Glutamatergic neuron (in vitro differentiated cells): ENCODE results near the gene N4BP2. TPM values are rescaled to one million over a fixed set of nuclear protein-coding genes. Genes with fewer than 3 reads are reported as not detected.

Source experiments
- DNase-seq: peaks from one replicate; pipeline ENCODE4 v3.0.0; 2022
- H3K27ac Mint-ChIP-seq: one replicate; pipeline ENCODE4 v1.8.0; 2020; ENCODE audit warnings: mild to moderate bottlenecking, mixed read lengths, inconsistent platforms; ENCODE audit not compliant: unreplicated experiment
- H3K27me3 Mint-ChIP-seq: one replicate; pipeline ENCODE4 v1.8.0; 2020; ENCODE audit warnings: mild to moderate bottlenecking, moderate library complexity, mixed read lengths, inconsistent platforms; ENCODE audit not compliant: unreplicated experiment
- H3K36me3 Mint-ChIP-seq: one replicate; pipeline ENCODE4 v1.8.0; 2020; ENCODE audit warnings: mild to moderate bottlenecking, mixed read lengths, inconsistent platforms; ENCODE audit not compliant: unreplicated experiment
- H3K4me1 Mint-ChIP-seq: one replicate; pipeline ENCODE4 v1.8.0; 2020; ENCODE audit warnings: mild to moderate bottlenecking, low read depth, mixed read lengths, inconsistent platforms; ENCODE audit not compliant: unreplicated experiment
- H3K4me3 Mint-ChIP-seq: one replicate; pipeline ENCODE4 v1.8.0; 2020; ENCODE audit warnings: mild to moderate bottlenecking, mixed read lengths, inconsistent platforms; ENCODE audit not compliant: unreplicated experiment
- H3K9me3 Mint-ChIP-seq: one replicate; pipeline ENCODE4 v1.8.0; 2020; ENCODE audit warnings: mild to moderate bottlenecking, moderate library complexity, mixed read lengths, inconsistent platforms; ENCODE audit not compliant: unreplicated experiment
- total RNA-seq: library from RNA; stranded (reverse); fragmentation: NEBNext Ultra II Directional; extraction: Animal tissue kit (Norgen Biotek cat#: 25700); gene quantifications from one replicate; pipeline ENCODE4 v1.2.1, GENCODE V29; 2021; ENCODE audit not compliant: unreplicated experiment
- TF ChIP-seq, protein P1 (sequence below): fragments of 200-600 bp; sonication (generic); IDR thresholded peaks from one replicate; pipeline ENCODE4 v1.5.0; 2021; ENCODE audit not compliant: partially characterized antibody, unreplicated experiment

N4BP2 gene
- total RNA-seq, 1 donor from 2014 or later: 9.7 TPM

DNA sequence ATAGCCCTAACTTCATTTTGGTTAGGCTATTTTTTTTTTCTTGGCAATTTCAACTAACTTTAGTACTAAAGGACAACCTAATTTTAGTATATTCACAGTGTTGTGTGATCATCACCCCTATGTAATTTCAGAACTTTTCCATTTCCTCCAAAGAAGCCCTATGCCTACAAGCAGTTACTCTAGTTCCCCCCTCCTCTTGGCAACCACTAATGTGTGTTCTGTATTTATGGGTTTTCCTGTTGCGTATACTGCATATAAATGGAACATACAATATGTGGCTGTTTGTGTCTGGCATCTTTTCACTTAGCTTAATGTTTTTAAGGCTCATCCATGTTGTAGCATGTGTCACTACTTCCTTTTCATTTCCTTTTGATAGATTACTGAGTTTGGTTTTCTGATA lies 57.6 kb downstream of the N4BP2 start:
- Mint-ChIP-seq H3K27ac (no peak overlapping the region), H3K4me3 (no peak overlapping the region), H3K9me3 (no peaks in the 10 kb centered on the region), H3K36me3 (no peaks in the 10 kb centered on the region), H3K27me3 (no peaks in the 10 kb centered on the region), H3K4me1 (no peaks in the 10 kb centered on the region)
- TF ChIP-seq, protein P1, sequence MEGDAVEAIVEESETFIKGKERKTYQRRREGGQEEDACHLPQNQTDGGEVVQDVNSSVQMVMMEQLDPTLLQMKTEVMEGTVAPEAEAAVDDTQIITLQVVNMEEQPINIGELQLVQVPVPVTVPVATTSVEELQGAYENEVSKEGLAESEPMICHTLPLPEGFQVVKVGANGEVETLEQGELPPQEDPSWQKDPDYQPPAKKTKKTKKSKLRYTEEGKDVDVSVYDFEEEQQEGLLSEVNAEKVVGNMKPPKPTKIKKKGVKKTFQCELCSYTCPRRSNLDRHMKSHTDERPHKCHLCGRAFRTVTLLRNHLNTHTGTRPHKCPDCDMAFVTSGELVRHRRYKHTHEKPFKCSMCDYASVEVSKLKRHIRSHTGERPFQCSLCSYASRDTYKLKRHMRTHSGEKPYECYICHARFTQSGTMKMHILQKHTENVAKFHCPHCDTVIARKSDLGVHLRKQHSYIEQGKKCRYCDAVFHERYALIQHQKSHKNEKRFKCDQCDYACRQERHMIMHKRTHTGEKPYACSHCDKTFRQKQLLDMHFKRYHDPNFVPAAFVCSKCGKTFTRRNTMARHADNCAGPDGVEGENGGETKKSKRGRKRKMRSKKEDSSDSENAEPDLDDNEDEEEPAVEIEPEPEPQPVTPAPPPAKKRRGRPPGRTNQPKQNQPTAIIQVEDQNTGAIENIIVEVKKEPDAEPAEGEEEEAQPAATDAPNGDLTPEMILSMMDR: no peak
- DNase-seq: no peak

- TF ChIP-seq, protein P1: no peak
- H3K27ac Mint-ChIP-seq: no peak overlapping the region
- H3K4me3 Mint-ChIP-seq: no peak overlapping the region
- no peaks in the 10 kb centered on the region for H3K4me1 Mint-ChIP-seq
- no peaks in the 10 kb centered on the region for H3K27me3 Mint-ChIP-seq
- no peaks in the 10 kb centered on the region for H3K9me3 Mint-ChIP-seq
- DNase-seq: no peak
- H3K36me3 Mint-ChIP-seq: no peaks in the 10 kb centered on the region
Measured at GRCh38 chr4:40118861-40119260, 62.2 kb downstream of the N4BP2 start.

- TF ChIP-seq, protein P1: no peak
- H3K27ac Mint-ChIP-seq: no peak overlapping the region
- DNase-seq: no peak
- no peak overlapping the region for H3K4me3 Mint-ChIP-seq
- H3K27me3 Mint-ChIP-seq: no peaks in the 10 kb centered on the region
- no peaks in the 10 kb centered on the region for H3K4me1 Mint-ChIP-seq
- no peaks in the 10 kb centered on the region for H3K9me3 Mint-ChIP-seq
- no peaks in the 10 kb centered on the region for H3K36me3 Mint-ChIP-seq
Measured at GRCh38 chr4:40119344-40119743, 62.7 kb downstream of the N4BP2 start.

DNA sequence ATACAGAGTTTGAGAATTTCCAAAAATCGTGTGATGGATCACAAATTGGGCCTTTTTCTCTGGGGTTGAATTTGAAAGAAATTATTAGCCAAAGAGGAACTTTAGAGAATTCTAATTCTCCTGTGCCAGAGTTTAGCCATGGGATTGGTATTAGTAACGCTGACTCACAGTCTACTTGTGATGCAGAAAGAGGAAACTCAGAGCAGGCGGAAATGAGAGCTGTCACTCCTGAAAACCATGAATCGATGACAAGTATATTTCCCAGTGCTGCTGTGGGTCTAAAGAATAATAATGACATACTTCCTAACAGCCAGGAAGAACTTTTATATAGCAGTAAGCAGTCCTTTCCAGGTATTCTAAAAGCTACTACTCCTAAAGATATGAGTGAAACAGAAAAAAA lies 64.9 kb downstream of the N4BP2 start:
- no peaks in the 10 kb centered on the region for H3K27me3 Mint-ChIP-seq
- no peaks in the 10 kb centered on the region for H3K4me1 Mint-ChIP-seq
- H3K36me3 Mint-ChIP-seq: no peaks in the 10 kb centered on the region
- no peak for DNase-seq
- H3K9me3 Mint-ChIP-seq: no peaks in the 10 kb centered on the region
- TF ChIP-seq, protein P1: no peak
- no peak overlapping the region for H3K27ac Mint-ChIP-seq
- no peak overlapping the region for H3K4me3 Mint-ChIP-seq

GRCh38 chr4:40122941-40123340 lies 66.3 kb downstream of the N4BP2 start:
- H3K27ac Mint-ChIP-seq: no peak overlapping the region
- H3K36me3 Mint-ChIP-seq: no peaks in the 10 kb centered on the region
- no peak for DNase-seq
- H3K4me1 Mint-ChIP-seq: no peaks in the 10 kb centered on the region
- no peaks in the 10 kb centered on the region for H3K27me3 Mint-ChIP-seq
- TF ChIP-seq, protein P1: no peak
- H3K4me3 Mint-ChIP-seq: no peak overlapping the region
- H3K9me3 Mint-ChIP-seq: no peaks in the 10 kb centered on the region
